Measurements from ENCODE around the gene FXYD7.

Gene FXYD7

GRCh38 chr19:35105411-35106290 lies 37.4 kb upstream of the FXYD7 start:
- DNase-seq (ENCODE audit: extremely low read depth, low read depth), result no peak
- H3K4me3 ChIP-seq (replicated peaks; ENCODE audit: low read depth, low read length), result no peak overlapping the region
- TF ChIP-seq, protein P1, sequence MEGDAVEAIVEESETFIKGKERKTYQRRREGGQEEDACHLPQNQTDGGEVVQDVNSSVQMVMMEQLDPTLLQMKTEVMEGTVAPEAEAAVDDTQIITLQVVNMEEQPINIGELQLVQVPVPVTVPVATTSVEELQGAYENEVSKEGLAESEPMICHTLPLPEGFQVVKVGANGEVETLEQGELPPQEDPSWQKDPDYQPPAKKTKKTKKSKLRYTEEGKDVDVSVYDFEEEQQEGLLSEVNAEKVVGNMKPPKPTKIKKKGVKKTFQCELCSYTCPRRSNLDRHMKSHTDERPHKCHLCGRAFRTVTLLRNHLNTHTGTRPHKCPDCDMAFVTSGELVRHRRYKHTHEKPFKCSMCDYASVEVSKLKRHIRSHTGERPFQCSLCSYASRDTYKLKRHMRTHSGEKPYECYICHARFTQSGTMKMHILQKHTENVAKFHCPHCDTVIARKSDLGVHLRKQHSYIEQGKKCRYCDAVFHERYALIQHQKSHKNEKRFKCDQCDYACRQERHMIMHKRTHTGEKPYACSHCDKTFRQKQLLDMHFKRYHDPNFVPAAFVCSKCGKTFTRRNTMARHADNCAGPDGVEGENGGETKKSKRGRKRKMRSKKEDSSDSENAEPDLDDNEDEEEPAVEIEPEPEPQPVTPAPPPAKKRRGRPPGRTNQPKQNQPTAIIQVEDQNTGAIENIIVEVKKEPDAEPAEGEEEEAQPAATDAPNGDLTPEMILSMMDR (IDR thresholded peaks at IDR 0.05; ENCODE audit: low read depth, low read length, missing control alignments), result no peak

- no peak overlapping the region for H3K4me3 ChIP-seq (replicated peaks; ENCODE audit: low read depth, low read length)
- TF ChIP-seq, protein P1 (IDR thresholded peaks at IDR 0.05; ENCODE audit: low read depth, low read length, missing control alignments), result no peak
- no peak for DNase-seq (ENCODE audit: extremely low read depth, low read depth)
Observed at GRCh38 chr19:35106291-35106583, 36.8 kb upstream of the FXYD7 start.

DNA sequence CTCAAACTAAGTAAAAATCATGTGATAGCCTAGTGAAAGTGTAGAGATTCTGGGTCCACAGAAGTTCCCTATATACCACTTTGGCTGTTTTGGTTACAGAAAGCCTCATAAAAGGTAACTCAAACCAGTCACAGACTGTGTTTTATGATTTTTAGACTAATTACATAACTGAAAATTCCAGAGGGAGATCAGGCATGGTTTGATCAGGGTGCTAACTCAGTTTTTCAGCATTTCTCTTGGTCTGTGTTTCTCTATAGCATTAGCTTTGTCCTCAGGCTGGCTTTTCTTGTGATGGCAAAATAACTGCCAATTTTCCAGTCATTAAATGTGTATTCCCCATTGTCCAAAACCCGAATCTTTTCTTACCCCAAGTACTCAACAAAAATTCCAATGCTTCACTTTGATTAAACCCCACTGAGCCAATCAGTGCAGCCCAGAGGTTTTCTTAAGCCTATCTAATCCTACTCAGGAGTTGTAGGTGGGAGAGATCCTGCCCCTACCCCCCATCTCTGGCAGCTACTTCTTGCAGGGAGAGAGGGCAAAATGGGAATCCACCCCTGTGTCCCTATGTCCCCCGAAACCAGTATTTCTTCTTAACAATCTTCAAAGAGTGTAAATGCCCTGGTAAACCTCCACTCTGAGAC lies 36.0 kb upstream of the FXYD7 start:
- no peak overlapping the region for H3K4me3 ChIP-seq (replicated peaks; ENCODE audit: low read depth, low read length)
- TF ChIP-seq, protein P1 (IDR thresholded peaks at IDR 0.05; ENCODE audit: low read depth, low read length, missing control alignments), result no peak
- no peak for DNase-seq (ENCODE audit: extremely low read depth, low read depth)

DNA sequence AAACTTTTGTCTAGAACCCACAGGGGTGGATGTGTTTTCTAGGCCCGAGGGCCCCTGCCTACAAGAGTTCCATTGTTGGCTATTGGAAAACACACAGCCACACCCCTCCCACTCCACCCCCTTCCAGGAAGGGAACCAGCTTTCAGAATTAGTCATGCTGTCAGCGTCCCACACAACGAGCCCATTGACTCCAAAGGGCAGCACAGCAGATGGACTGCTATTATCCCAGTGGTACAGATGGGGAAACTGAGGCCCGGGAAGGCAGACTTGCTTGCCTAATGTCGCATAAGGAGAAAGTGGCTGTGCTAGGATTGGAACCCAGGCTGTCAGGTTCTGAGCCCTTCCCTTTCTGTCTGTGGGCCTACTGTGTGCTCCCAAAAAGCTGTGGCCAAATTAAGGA lies 35.5 kb upstream of the FXYD7 start:
- H3K4me3 ChIP-seq (replicated peaks; ENCODE audit: low read depth, low read length), result no peak overlapping the region
- TF ChIP-seq, protein P1 (IDR thresholded peaks at IDR 0.05; ENCODE audit: low read depth, low read length, missing control alignments), result no peak
- DNase-seq (ENCODE audit: extremely low read depth, low read depth), result no peak

GRCh38 chr19:35108730-35109129 lies 34.3 kb upstream of the FXYD7 start:
- no peak overlapping the region for H3K4me3 ChIP-seq (replicated peaks; ENCODE audit: low read depth, low read length)
- TF ChIP-seq, protein P1 (IDR thresholded peaks at IDR 0.05; ENCODE audit: low read depth, low read length, missing control alignments), result no peak
- DNase-seq (ENCODE audit: extremely low read depth, low read depth), result no peak

DNA sequence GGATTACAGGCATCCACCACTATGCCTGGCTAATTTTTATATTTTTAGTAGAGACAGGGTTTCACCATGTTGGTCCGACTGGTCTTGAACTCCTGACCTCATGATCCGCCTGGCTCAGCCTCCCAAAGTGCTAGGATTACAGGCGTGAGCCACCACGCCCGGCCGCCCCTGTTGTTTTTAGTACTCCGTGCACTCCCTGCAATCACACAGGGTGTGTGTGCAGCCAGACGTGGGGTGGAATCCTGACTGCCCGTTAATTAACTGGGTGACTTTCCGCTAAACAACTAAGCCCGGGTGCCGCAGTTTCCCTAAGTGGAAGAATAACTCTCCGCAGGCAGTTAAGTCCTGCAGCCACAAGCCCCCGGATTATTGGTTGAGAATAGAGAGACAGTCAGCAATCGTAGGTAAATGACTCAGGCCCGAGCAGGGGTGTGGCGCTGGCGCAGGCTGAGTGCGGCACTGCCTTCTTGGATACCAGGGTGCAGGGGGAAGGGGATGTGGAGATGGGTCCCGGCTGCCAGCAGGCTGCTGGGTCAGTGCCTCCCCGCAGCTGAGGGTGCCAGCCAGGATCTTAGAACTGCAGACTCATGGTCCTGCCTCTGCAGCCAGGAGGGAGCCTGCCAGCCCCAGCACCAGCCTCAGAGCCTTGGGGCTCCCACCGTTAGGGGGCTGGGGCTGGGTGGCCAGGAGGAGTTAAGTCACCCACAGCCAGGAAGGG lies 33.5 kb upstream of the FXYD7 start:
- no peak overlapping the region for H3K4me3 ChIP-seq (replicated peaks; ENCODE audit: low read depth, low read length)
- DNase-seq (ENCODE audit: extremely low read depth, low read depth), result no peak
- TF ChIP-seq, protein P1 (IDR thresholded peaks at IDR 0.05; ENCODE audit: low read depth, low read length, missing control alignments), result no peak

Measured in HFF-Myc (cell line).